HFFc6 (cell line): ENCODE measurements around the gene ARSB. TPM values are rescaled to one million over a fixed set of nuclear protein-coding genes. Genes with fewer than 3 reads are reported as not detected.

ENCODE experiments used
- DNase-seq: peaks from one replicate; pipeline ENCODE4 v3.0.0-alpha.2; 2018
- H3K27ac Mint-ChIP-seq: 2 replicates; pipeline ENCODE4 v1.8.0; 2020; ENCODE audit warnings: mild to moderate bottlenecking, mixed read lengths
- H3K27me3 Mint-ChIP-seq: 2 replicates; pipeline ENCODE4 v1.8.0; 2021; ENCODE audit warnings: mild to moderate bottlenecking, moderate library complexity, mixed read lengths; ENCODE audit not compliant: insufficient read depth
- H3K36me3 Mint-ChIP-seq: 2 replicates; pipeline ENCODE4 v1.8.0; 2021; ENCODE audit warnings: low read depth, mixed read lengths
- H3K4me1 Mint-ChIP-seq: 2 replicates; pipeline ENCODE4 v1.8.0; 2020; ENCODE audit warnings: low read depth, mixed read lengths
- H3K4me3 Mint-ChIP-seq: 2 replicates; pipeline ENCODE4 v1.8.0; 2020; ENCODE audit warnings: mild to moderate bottlenecking, moderate library complexity, mixed read lengths
- H3K9me3 Mint-ChIP-seq: 2 replicates; pipeline ENCODE4 v1.8.0; 2020; ENCODE audit warnings: mild to moderate bottlenecking, mixed read lengths
- total RNA-seq, 6 experiments: library from RNA; stranded (reverse); fragmentation: NEBNext Ultra II Directional; extraction: Animal tissue kit (Norgen Biotek cat#: 25700); gene quantifications; 2 replicates in 1 of 6; 3 replicates in 5 of 6; pipeline ENCODE4 v1.2.3, GENCODE V29; 2021
- TF ChIP-seq, protein P1 (sequence below): fragments of 200-600 bp; sonication (generic); IDR thresholded peaks from 2 replicates; pipeline ENCODE4 v1.5.0; 2021; ENCODE audit warnings: antibody characterized with exemption, mild to moderate bottlenecking

Gene ARSB
- total RNA-seq, 6 experiments from 2014 or later = 24.4 to 32.7 (median 27.8) TPM

DNA sequence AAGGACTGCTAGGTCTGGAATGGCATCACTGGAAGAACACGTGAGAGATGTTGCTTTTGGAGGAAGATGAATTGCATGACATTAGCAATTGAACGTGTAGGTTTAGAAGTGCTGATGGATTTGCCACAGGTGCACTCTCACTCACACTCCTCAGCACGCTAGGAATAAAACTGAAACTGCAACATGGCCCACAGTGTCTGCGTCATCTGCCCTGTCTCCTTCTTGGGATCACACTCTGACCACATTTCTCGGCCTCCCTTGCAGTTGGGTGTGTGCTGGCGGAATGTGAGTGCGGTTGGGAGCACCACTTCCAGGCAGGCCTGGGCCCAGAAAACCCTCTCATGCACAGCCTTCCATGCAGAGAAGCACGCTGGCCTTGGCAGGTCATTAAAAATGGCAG, 183.7 kb downstream of the ARSB start:
- Mint-ChIP-seq H3K27me3 (no peaks in the 10 kb centered on the region), H3K36me3 (peaks cover 27% of the 10 kb centered on the region), H3K27ac (no peak overlapping the region), H3K9me3 (peaks cover 7% of the 10 kb centered on the region; the same call in 1 of the 2 replicates), H3K4me3 (no peak overlapping the region), H3K4me1 (peaks cover 63% of the 10 kb centered on the region)
- TF ChIP-seq, protein P1, sequence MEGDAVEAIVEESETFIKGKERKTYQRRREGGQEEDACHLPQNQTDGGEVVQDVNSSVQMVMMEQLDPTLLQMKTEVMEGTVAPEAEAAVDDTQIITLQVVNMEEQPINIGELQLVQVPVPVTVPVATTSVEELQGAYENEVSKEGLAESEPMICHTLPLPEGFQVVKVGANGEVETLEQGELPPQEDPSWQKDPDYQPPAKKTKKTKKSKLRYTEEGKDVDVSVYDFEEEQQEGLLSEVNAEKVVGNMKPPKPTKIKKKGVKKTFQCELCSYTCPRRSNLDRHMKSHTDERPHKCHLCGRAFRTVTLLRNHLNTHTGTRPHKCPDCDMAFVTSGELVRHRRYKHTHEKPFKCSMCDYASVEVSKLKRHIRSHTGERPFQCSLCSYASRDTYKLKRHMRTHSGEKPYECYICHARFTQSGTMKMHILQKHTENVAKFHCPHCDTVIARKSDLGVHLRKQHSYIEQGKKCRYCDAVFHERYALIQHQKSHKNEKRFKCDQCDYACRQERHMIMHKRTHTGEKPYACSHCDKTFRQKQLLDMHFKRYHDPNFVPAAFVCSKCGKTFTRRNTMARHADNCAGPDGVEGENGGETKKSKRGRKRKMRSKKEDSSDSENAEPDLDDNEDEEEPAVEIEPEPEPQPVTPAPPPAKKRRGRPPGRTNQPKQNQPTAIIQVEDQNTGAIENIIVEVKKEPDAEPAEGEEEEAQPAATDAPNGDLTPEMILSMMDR = no peak
- DNase-seq = no peak

DNA sequence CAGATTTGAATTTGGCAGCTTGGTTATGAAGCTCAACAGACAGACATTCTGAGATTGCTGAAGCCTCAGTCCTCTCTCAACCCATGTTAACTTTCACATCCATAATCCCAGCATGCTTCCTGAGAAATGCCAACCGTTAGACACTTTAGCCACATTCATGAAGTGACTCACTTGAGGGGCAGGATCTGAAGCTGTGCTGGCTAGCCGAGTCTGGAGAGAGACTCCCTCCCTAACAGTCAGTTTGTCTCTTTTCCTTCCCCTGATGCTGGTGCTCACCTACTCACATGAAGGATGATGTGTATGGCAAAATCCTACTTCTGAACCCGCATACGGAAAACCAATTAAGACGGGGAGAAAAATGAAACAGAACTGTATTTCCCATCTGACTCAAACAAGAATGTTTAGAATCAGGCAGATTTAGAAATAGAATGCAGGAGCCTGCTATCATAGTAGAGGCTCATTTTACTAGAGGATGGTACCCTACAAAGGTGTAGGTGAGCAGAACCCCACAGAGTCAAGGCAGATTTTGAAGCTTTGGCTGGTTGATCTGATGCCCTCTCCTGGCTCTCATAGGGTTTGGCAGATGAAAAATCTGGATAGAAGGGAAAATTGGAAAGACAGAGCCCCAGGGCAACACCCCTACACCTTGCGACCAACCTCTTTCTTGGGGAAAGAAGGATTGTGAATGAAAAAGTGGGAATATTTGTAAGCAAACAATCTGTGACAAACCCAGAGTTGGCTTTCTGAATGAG, 185.7 kb downstream of the ARSB start:
- no peaks in the 10 kb centered on the region for H3K27me3 Mint-ChIP-seq
- peaks cover 27% of the 10 kb centered on the region for H3K36me3 Mint-ChIP-seq
- no peak overlapping the region; the same call in 1 of the 2 replicates for H3K4me3 Mint-ChIP-seq
- TF ChIP-seq, protein P1 = peak; percentile 57; the same call in 1 of the 2 replicates
- peaks cover 55% of the 10 kb centered on the region for H3K4me1 Mint-ChIP-seq
- H3K27ac Mint-ChIP-seq = peak overlapping the region; percentile 67
- DNase-seq = peak; percentile 53
- peaks cover 7% of the 10 kb centered on the region; the same call in 1 of the 2 replicates for H3K9me3 Mint-ChIP-seq

DNA sequence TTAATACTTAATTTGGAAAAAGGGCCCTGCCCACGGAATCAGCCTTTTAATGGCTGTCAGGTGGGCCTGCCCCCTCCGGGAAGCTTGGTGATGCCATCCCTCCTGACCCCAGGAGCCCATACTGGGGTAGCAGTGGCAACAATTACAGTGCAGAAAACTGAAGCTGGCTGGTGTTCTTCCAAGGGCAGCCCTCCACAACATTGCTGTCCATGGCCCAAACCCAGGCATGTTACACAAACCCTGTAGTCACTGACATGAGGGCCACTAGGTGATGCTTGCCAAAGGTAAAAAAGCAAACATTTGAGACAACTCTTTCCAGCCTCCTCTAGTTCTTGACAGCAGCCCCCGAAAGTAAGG, 186.5 kb downstream of the ARSB start:
- H3K27me3 Mint-ChIP-seq = no peaks in the 10 kb centered on the region
- no peak for DNase-seq
- H3K4me1 Mint-ChIP-seq = peaks cover 47% of the 10 kb centered on the region
- TF ChIP-seq, protein P1 = no peak
- peak overlapping the region; percentile 67 for H3K27ac Mint-ChIP-seq
- H3K36me3 Mint-ChIP-seq = peaks cover 27% of the 10 kb centered on the region
- no peak overlapping the region; the same call in 1 of the 2 replicates for H3K4me3 Mint-ChIP-seq
- peaks cover 7% of the 10 kb centered on the region; the same call in 1 of the 2 replicates for H3K9me3 Mint-ChIP-seq

DNA sequence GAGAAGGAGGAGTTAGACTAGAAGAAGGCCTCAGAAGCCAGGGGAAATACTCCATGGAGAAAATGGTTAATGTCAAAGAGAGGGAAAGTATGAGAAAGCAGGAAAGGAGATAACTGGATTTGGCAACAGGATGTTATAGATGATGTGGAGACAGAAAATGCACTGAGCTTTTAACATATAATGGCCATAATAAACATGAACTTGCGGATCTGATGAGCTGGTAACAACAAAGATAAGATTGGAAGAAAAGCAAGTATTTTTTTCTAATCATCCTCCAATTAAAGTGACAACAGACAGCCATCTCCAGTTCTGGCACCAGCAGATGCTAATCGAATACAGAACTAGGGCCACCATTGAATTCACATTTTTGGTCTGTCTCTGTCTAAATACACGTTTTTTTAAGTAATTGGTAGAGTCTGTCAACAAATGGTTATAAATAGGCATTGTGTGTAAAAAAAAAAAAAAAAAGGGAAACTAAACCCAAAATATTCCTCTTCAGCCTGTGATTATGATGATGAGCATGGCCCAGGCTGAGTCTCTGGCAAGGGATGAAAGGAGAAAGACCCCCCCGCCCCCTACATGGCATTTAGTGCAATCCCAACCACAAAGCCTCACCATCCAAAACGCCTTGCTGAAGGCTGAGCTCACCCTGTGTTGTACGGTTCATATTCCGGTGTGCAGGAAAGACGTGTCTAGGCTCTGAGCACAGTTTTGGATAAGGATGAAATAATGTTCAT, 187.0 kb downstream of the ARSB start:
- H3K27ac Mint-ChIP-seq = peak overlapping the region; percentile 67
- TF ChIP-seq, protein P1 = no peak
- no peaks in the 10 kb centered on the region for H3K27me3 Mint-ChIP-seq
- peaks cover 27% of the 10 kb centered on the region for H3K36me3 Mint-ChIP-seq
- H3K4me3 Mint-ChIP-seq = no peak overlapping the region
- H3K4me1 Mint-ChIP-seq = peaks cover 47% of the 10 kb centered on the region
- H3K9me3 Mint-ChIP-seq = peaks cover 7% of the 10 kb centered on the region; the same call in 1 of the 2 replicates
- DNase-seq = no peak

DNA sequence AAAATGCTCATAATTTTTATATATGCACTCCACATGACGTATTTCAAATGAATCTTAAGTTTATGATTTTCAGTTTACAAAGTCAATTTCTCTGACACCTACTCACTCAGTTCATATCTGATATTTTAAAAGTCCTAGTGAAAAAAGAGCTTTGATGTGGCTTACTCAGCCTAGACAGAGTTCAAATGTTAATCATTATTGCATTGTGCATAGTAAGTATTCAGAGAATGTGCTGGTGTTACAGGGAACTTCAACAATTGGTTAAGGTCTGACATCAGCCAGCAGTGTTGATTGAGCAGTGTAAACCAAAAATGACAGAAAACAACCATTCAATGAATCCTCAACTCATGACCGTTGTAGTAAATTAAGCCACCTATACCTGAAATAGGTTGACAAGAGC, 189.4 kb downstream of the ARSB start:
- no peak overlapping the region for H3K4me3 Mint-ChIP-seq
- H3K36me3 Mint-ChIP-seq = peaks cover 14% of the 10 kb centered on the region; the same call in 1 of the 2 replicates
- no peak for DNase-seq
- no peak overlapping the region for H3K27ac Mint-ChIP-seq
- TF ChIP-seq, protein P1 = no peak
- peaks cover 43% of the 10 kb centered on the region for H3K4me1 Mint-ChIP-seq
- H3K9me3 Mint-ChIP-seq = peaks cover 3% of the 10 kb centered on the region; the same call in 1 of the 2 replicates
- H3K27me3 Mint-ChIP-seq = no peaks in the 10 kb centered on the region
